Effector memory CD8-positive, alpha-beta T cell (primary cell): ENCODE results near the gene YAP1.

Experiments used
- ATAC-seq: fragments of 150-1000 bp; cut with Tn5 transposase; replicated peaks from 2 replicates; pipeline ENCODE4 v1.10.0; 2021; ENCODE audit warnings: mild to moderate bottlenecking, moderate library complexity
- DNase-seq, 3 experiments: peaks; one replicate each; pipeline ENCODE4 v3.0.0; 2021
- H3K27ac Mint-ChIP-seq, 2 donors: one replicate each; pipeline ENCODE4 v1.8.0; 2022; ENCODE audit warnings: mild to moderate bottlenecking in 2 of 2, mixed read lengths in 2 of 2, moderate library complexity in 2 of 2
- H3K27me3 Mint-ChIP-seq, 2 donors: one replicate each; pipeline ENCODE4 v1.8.0; 2022; ENCODE audit warnings: mixed read lengths in 2 of 2
- H3K36me3 Mint-ChIP-seq: one replicate; pipeline ENCODE4 v1.8.0; 2022; ENCODE audit warnings: mild to moderate bottlenecking, moderate library complexity, mixed read lengths; ENCODE audit not compliant: insufficient read depth
- H3K4me1 Mint-ChIP-seq, 2 donors: one replicate each; pipeline ENCODE4 v1.8.0; 2022; ENCODE audit warnings: low read depth in 2 of 2, mixed read lengths in 2 of 2
- H3K4me3 Mint-ChIP-seq, 2 donors: one replicate each; pipeline ENCODE4 v1.8.0; 2022; ENCODE audit warnings: mild to moderate bottlenecking in 2 of 2, mixed read lengths in 2 of 2, moderate library complexity in 2 of 2
- H3K9me3 Mint-ChIP-seq, 2 donors: one replicate each; pipeline ENCODE4 v1.8.0; 2022; ENCODE audit warnings: mixed read lengths in 2 of 2

Gene YAP1

GRCh38 chr11:102154806-102155205 lies 44.6 kb downstream of the YAP1 start:
- no peaks in the 10 kb centered on the region for H3K36me3 Mint-ChIP-seq
- peaks cover 17% of the 10 kb centered on the region in 2 donors for H3K27me3 Mint-ChIP-seq
- H3K27ac Mint-ChIP-seq = no peak overlapping the region
- no peaks in the 10 kb centered on the region for H3K4me1 Mint-ChIP-seq
- no peak overlapping the region for H3K4me3 Mint-ChIP-seq
- no peak for ATAC-seq
- no peak for DNase-seq
- no peaks in the 10 kb centered on the region for H3K9me3 Mint-ChIP-seq

- Mint-ChIP-seq H3K4me1 (no peaks in the 10 kb centered on the region), H3K9me3 (no peaks in the 10 kb centered on the region), H3K27me3 (peaks cover 17% of the 10 kb centered on the region in 2 donors), H3K4me3 (no peak overlapping the region), H3K36me3 (no peaks in the 10 kb centered on the region), H3K27ac (no peak overlapping the region)
- DNase-seq (no peak), ATAC-seq (no peak)
Measured at GRCh38 chr11:102155676-102156075, 45.4 kb downstream of the YAP1 start.

GRCh38 chr11:102157219-102157618 lies 47.0 kb downstream of the YAP1 start:
- H3K4me1 Mint-ChIP-seq = no peaks in the 10 kb centered on the region
- H3K36me3 Mint-ChIP-seq = no peaks in the 10 kb centered on the region
- DNase-seq (no peak), ATAC-seq (no peak)
- no peak overlapping the region for H3K4me3 Mint-ChIP-seq
- peaks cover 3 to 8% of the 10 kb centered on the region in 2 donors for H3K27me3 Mint-ChIP-seq
- no peaks in the 10 kb centered on the region for H3K9me3 Mint-ChIP-seq
- no peak overlapping the region for H3K27ac Mint-ChIP-seq

- Mint-ChIP-seq H3K27ac (no peak overlapping the region), H3K4me1 (no peaks in the 10 kb centered on the region), H3K9me3 (no peaks in the 10 kb centered on the region), H3K27me3 (peaks cover 0 to 5% of the 10 kb centered on the region in 2 donors), H3K36me3 (no peaks in the 10 kb centered on the region), H3K4me3 (no peak overlapping the region)
- no peak for ATAC-seq
- no peak for DNase-seq
Measured at GRCh38 chr11:102158164-102158735, 48.0 kb downstream of the YAP1 start.

GRCh38 chr11:102163368-102163767 lies 53.1 kb downstream of the YAP1 start:
- DNase-seq (no peak), ATAC-seq (no peak)
- H3K4me1 Mint-ChIP-seq = no peaks in the 10 kb centered on the region
- H3K4me3 Mint-ChIP-seq = no peak overlapping the region
- H3K27me3 Mint-ChIP-seq = peaks cover 12 to 19% of the 10 kb centered on the region in 2 donors
- H3K9me3 Mint-ChIP-seq = no peaks in the 10 kb centered on the region
- H3K36me3 Mint-ChIP-seq = no peaks in the 10 kb centered on the region
- H3K27ac Mint-ChIP-seq = no peak overlapping the region

GRCh38 chr11:102166175-102167064 lies 56.2 kb downstream of the YAP1 start:
- Mint-ChIP-seq H3K4me3 (no peak overlapping the region), H3K36me3 (no peaks in the 10 kb centered on the region), H3K4me1 (no peaks in the 10 kb centered on the region), H3K9me3 (no peaks in the 10 kb centered on the region), H3K27me3 (peaks cover 18 to 25% of the 10 kb centered on the region in 2 donors), H3K27ac (no peak overlapping the region)
- ATAC-seq = no peak
- DNase-seq = no peak

GRCh38 chr11:102168481-102168880 lies 58.2 kb downstream of the YAP1 start:
- DNase-seq (no peak), ATAC-seq (no peak)
- no peak overlapping the region for H3K4me3 Mint-ChIP-seq
- peaks cover 3% of the 10 kb centered on the region for H3K36me3 Mint-ChIP-seq
- no peaks in the 10 kb centered on the region for H3K9me3 Mint-ChIP-seq
- H3K27me3 Mint-ChIP-seq = peaks cover 31 to 34% of the 10 kb centered on the region in 2 donors
- no peak overlapping the region for H3K27ac Mint-ChIP-seq
- no peaks in the 10 kb centered on the region for H3K4me1 Mint-ChIP-seq

- H3K27me3 Mint-ChIP-seq = peaks cover 27 to 31% of the 10 kb centered on the region in 2 donors
- no peak overlapping the region for H3K4me3 Mint-ChIP-seq
- H3K36me3 Mint-ChIP-seq = peaks cover 3% of the 10 kb centered on the region
- H3K9me3 Mint-ChIP-seq = no peaks in the 10 kb centered on the region
- ATAC-seq (no peak), DNase-seq (no peak)
- H3K4me1 Mint-ChIP-seq = no peaks in the 10 kb centered on the region
- no peak overlapping the region for H3K27ac Mint-ChIP-seq
Measured at GRCh38 chr11:102171101-102171500, 60.9 kb downstream of the YAP1 start.

- DNase-seq = no peak
- H3K4me1 Mint-ChIP-seq = no peaks in the 10 kb centered on the region
Measured at GRCh38 chr11:102172127-102172848, 62.0 kb downstream of the YAP1 start.

GRCh38 chr11:102177126-102177525 lies 66.9 kb downstream of the YAP1 start:
- no peaks in the 10 kb centered on the region for H3K36me3 Mint-ChIP-seq
- no peak overlapping the region for H3K27ac Mint-ChIP-seq
- no peaks in the 10 kb centered on the region for H3K9me3 Mint-ChIP-seq
- H3K4me1 Mint-ChIP-seq = no peaks in the 10 kb centered on the region
- ATAC-seq (no peak), DNase-seq (no peak)
- no peak overlapping the region for H3K4me3 Mint-ChIP-seq
- peaks cover 10 to 11% of the 10 kb centered on the region in 2 donors for H3K27me3 Mint-ChIP-seq

More at GRCh38 chr11:102172127-102172848, 62.0 kb downstream of the YAP1 start:
- peaks cover 3% of the 10 kb centered on the region for H3K36me3 Mint-ChIP-seq
- H3K9me3 Mint-ChIP-seq = no peaks in the 10 kb centered on the region
- ATAC-seq = no peak
- peaks cover 16 to 22% of the 10 kb centered on the region in 2 donors for H3K27me3 Mint-ChIP-seq
- no peak overlapping the region for H3K27ac Mint-ChIP-seq
- no peak overlapping the region for H3K4me3 Mint-ChIP-seq

- H3K27ac Mint-ChIP-seq = no peak overlapping the region
- no peak for ATAC-seq
Measured at GRCh38 chr11:102177974-102178631, 67.9 kb downstream of the YAP1 start.

GRCh38 chr11:102179371-102179770 lies 69.1 kb downstream of the YAP1 start:
- Mint-ChIP-seq H3K27me3 (no peaks in the 10 kb centered on the region), H3K4me3 (no peak overlapping the region)

More at GRCh38 chr11:102177974-102178631, 67.9 kb downstream of the YAP1 start:
- no peak for DNase-seq
- no peak overlapping the region for H3K4me3 Mint-ChIP-seq
- peaks cover under 1 to 1% of the 10 kb centered on the region in 2 donors for H3K27me3 Mint-ChIP-seq
- H3K9me3 Mint-ChIP-seq = no peaks in the 10 kb centered on the region
- no peaks in the 10 kb centered on the region for H3K4me1 Mint-ChIP-seq
- no peaks in the 10 kb centered on the region for H3K36me3 Mint-ChIP-seq

GRCh38 chr11:102184269-102184987 lies 74.2 kb downstream of the YAP1 start:
- Mint-ChIP-seq H3K4me1 (no peaks in the 10 kb centered on the region), H3K4me3 (no peak overlapping the region)
- no peak for ATAC-seq

More at GRCh38 chr11:102179371-102179770, 69.1 kb downstream of the YAP1 start:
- ATAC-seq (no peak), DNase-seq (no peak)
- Mint-ChIP-seq H3K27ac (no peak overlapping the region), H3K36me3 (no peaks in the 10 kb centered on the region), H3K9me3 (no peaks in the 10 kb centered on the region), H3K4me1 (no peaks in the 10 kb centered on the region)

More at GRCh38 chr11:102184269-102184987, 74.2 kb downstream of the YAP1 start:
- no peak for DNase-seq
- peaks cover 7 to 15% of the 10 kb centered on the region in 2 donors for H3K27me3 Mint-ChIP-seq
- no peak overlapping the region for H3K27ac Mint-ChIP-seq
- H3K36me3 Mint-ChIP-seq = no peaks in the 10 kb centered on the region
- H3K9me3 Mint-ChIP-seq = no peaks in the 10 kb centered on the region
